ENCODE data around the gene API5.

- TF ChIP-seq TARDBP (IDR thresholded peaks at IDR 0.05; ENCODE audit: borderline replicate concordance) = no peak
- TF ChIP-seq MYC (IDR thresholded peaks at IDR 0.05; ENCODE audit: insufficient read depth, insufficient read length, insufficient replicate concordance, low read length, severe bottlenecking) = no peak
- TF ChIP-seq POLR2AphosphoS5 (IDR thresholded peaks at IDR 0.05; ENCODE audit: low read length) = no peak
- no peak for TF ChIP-seq BHLHE40 (IDR thresholded peaks at IDR 0.05; ENCODE audit: borderline replicate concordance in 1 of 2, low read depth in 2 of 2, low read length in 1 of 2)
- no peak for TF ChIP-seq JUND (IDR thresholded peaks at IDR 0.05; ENCODE audit: low read depth, low read length)
- TF ChIP-seq ZBTB40 (IDR thresholded peaks at IDR 0.05; ENCODE audit: borderline replicate concordance) = no peak
- no peak for TF ChIP-seq ZBTB33 (IDR thresholded peaks at IDR 0.05)
- no peak for TF ChIP-seq EZH2 (IDR thresholded peaks at IDR 0.05; ENCODE audit: borderline replicate concordance, control insufficient read depth, low read depth, low read length)
- TF ChIP-seq E4F1 (IDR thresholded peaks at IDR 0.05; ENCODE audit: borderline replicate concordance, partially characterized antibody) = no peak
- no peak for TF ChIP-seq CBX5 (IDR thresholded peaks at IDR 0.05; ENCODE audit: low read depth)
- TF ChIP-seq POLR2A (IDR thresholded peaks at IDR 0.05; ENCODE audit: low read depth, low read length) = no peak
- TF ChIP-seq HCFC1 (IDR thresholded peaks at IDR 0.05; ENCODE audit: low read length) = no peak
- TF ChIP-seq SP1 (IDR thresholded peaks at IDR 0.05; ENCODE audit: low read depth, low read length) = no peak
Observed at GRCh38 chr11:43327987-43328386, 16.2 kb downstream of the API5 start.
